OCI-LY3 (cell line): Measurements from ENCODE around the gene PAK5.

Source experiments
- CTCF ChIP-seq: fragments of 200-600, 300-600 bp; sonication (generic); IDR thresholded peaks from 2 replicates; pipeline ENCODE4 v1.5.1; 2014; ENCODE audit warnings: antibody characterized with exemption, low read length, low read depth
- EZH2phosphoT487 ChIP-seq: fragments of 200-600 bp; shearing (Covaris generic); IDR thresholded peaks from 2 replicates; pipeline ENCODE4 v1.6.1; 2018; ENCODE audit warnings: antibody characterized with exemption, mixed run types, low read depth

- TF ChIP-seq CTCF (no peak), EZH2phosphoT487 (no peak)
Observed at GRCh38 chr20:9575836-9576235, 263.0 kb downstream of the PAK5 start.
